Fibroblast of peridontal ligament (primary cell): ENCODE data around the gene PCSK2.

Source experiments
- DNase-seq: peaks from one replicate; pipeline ENCODE4 v3.0.0-alpha.2; 2010; ENCODE audit errors: extremely low read depth

Gene PCSK2

DNA sequence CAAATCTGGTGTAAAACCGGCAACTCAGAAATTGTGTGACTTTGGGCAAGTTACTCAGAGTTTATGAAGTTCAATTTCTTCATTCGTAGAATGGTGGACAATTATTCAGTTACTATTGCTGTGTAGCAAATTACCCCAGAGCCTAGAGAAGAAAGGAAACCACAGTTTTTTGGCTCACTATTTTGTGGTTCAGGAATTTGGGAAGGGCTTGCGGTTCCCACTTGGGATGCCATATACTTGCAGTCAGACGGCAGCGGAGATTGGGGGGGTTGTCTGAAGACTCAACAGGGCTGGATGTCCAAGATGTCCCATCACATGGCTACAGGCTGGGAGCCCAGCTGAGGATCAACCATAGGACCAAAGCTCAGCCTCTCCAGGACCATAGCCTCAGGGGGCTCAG lies 108.1 kb downstream of the PCSK2 start:
- peak; percentile 10 for DNase-seq

DNA sequence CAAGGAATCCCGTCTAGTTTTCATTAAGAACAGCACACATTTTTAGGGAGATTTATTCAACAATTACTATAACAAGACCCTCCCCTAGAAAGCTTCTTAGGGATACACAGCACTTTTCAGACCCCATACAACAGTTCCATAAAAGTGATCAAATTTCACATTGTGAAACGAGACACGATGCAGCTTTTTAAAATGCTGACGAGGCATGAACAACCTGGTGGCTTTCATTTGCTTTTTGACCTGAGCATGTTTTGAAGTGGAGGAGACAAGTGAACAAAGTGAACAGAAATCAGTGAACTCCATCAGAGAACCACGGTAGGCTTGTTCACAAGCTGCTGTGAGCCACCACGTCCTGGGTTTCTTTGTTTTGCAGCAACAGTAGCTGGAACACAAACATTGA lies 112.2 kb downstream of the PCSK2 start:
- DNase-seq, result no peak

DNA sequence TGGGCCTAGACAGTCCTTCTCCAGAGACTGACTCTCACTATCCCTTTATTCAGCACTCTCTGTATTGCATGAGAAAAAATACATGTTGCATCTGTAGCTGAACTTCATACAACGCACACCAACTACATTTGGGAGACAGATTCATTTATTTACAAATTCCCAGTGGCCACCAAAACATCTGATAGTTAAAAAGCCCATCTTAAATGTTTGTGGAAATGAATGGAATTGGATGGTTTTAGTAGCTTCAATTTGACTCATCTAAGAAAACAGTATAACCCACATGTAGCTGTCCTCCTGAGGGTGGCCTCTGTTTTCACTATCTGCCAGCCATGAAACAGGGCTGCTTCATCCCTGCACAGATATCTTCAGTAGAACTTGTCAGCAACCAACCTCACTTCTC lies 116.3 kb downstream of the PCSK2 start:
- no peak for DNase-seq

DNA sequence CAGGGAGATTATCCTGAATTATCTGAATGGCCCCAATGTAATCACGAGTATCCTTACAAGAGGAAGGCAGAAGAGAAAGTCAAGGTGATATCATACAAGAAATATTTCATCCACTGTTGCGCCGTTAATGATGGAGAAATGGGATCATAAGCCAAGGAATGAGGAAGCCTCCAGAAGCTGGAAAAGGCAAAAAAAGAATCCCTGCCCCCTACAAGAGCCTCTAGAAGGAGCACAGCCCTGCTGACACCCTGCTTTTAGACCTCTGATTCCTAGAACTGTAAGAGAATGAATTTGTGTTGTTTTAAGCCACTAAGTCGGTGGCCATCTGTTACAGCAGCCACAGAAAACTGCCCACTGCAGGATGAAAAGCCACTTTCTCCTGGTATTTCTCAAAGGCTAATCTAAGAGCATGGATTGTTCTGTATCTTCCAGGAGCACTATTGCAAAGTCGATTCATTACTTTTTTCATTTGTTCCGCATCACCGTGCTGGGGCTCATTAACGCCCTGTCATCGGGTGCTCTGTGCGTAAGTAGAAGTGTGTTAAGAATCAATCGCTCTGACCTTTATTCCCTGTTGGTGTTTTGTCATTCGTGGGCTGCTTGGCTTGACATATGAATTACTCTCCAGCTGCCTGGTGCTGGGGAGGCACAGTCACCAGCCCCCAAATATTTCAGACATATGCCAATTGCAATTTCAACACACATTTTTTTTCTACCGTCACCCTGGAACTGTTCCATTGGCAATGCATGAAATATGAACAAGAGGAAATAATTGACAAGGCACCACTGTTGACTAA lies 117.0 kb downstream of the PCSK2 start:
- DNase-seq, result peak; percentile 14

GRCh38 chr20:17344790-17345189 lies 118.0 kb downstream of the PCSK2 start:
- DNase-seq, result no peak

- DNase-seq, result peak; percentile 8
Measured at GRCh38 chr20:17345321-17345720, 118.5 kb downstream of the PCSK2 start.

GRCh38 chr20:17350321-17350720 lies 123.5 kb downstream of the PCSK2 start:
- no peak for DNase-seq

DNA sequence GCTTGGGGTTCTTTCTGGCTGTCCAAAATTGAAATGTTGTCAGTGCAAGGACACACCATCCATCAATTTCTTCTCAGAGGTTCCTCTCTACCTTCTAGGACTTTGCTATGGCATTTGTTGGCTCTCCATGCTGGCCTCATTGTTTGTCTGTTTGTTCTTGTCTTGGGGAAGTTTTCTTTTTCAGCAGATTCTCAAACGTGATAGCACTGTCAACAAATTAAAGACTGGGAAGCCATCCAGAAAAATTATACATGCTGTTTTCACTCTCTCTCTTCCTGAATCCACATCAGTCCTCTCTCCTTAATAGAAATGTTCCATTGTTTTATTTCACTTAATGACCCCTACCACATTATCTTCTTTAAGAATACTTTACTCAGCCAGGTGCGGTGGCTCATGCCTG lies 130.4 kb downstream of the PCSK2 start:
- no peak for DNase-seq

- DNase-seq, result no peak
Measured at GRCh38 chr20:17358854-17359253, 132.0 kb downstream of the PCSK2 start.

DNA sequence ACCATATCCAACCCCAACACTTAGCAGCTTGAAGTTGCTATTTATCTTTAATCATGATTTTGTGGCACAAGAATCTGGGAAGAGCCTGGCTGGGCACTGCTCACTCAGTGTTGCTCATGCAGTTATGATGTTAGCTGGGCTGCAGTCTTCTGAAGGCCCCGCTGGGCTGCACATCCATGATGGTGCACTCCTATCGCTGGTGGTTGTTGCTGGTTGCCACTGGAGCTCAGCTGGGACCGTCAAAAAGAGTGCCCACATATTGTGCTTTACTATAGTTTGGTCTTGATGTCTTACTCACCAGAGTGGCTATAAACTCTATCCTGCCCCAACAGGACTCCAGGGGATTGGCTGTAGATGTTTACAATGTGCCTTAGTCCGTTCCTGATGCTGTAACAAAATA lies 137.8 kb downstream of the PCSK2 start:
- DNase-seq, result no peak

GRCh38 chr20:17365831-17366230 lies 139.0 kb downstream of the PCSK2 start:
- DNase-seq, result no peak

DNA sequence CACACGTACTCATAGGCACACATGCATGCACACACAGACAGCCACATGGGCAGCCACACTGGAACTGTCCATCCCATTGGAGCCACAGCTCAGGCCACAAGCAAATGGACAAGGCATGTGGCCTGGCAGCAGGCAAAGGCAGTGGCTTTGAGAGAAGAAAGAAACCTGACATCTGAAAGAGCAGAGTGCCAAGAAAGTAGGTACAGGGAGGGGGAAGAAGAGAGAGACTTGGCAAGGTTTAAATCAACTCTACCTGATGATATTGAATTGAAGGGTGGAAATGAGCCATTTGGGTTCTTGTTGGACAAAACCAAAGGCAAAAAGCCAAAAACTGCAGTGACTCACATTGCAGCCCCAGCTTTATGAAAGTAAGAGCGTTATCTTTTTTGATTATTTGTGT lies 142.7 kb downstream of the PCSK2 start:
- DNase-seq, result no peak

GRCh38 chr20:17372806-17373440 lies 146.1 kb downstream of the PCSK2 start:
- no peak for DNase-seq

- no peak for DNase-seq
Measured at GRCh38 chr20:17374086-17374485, 147.2 kb downstream of the PCSK2 start.

GRCh38 chr20:17376031-17376430 lies 149.2 kb downstream of the PCSK2 start:
- no peak for DNase-seq

DNA sequence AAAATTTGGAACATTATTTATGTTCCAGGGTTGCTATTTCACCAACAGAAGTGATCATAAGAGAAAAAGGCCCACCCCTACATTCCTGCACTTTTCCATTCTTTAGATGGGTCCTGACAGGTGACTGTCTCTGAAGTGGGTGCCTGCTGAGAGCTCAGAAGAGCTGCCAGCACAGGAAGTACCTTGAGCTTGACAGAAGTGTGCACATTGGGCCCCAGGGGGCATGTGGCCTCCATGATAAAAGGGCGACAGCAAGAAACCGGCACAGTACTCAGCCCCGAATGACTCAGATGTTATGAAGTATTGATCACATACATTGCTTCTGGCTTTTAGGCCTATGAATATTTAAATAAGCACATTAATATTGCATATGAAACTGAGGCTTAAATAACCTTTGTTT lies 150.4 kb downstream of the PCSK2 start:
- no peak for DNase-seq

DNA sequence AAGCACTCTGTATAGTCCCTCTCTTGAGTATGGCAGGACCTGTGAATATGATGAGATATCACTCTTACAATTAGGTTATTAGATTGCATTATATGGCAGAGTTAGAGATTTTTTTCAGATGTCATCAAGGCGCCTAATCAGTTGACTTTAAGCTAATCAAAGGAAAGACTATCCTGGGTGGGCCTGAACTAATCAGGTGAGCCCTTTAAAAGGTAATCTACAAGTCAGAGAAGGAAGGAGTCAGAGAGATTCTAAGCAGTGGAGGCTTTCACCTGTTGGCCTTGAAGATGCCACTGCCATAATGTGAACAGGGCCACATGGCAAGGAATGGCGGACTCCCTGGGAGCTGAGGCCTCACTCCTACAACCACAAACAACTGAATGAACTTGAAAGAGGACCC lies 152.8 kb downstream of the PCSK2 start:
- DNase-seq, result no peak

GRCh38 chr20:17380801-17381200 lies 154.0 kb downstream of the PCSK2 start:
- DNase-seq, result no peak

GRCh38 chr20:17381724-17382123 lies 154.9 kb downstream of the PCSK2 start:
- no peak for DNase-seq

DNA sequence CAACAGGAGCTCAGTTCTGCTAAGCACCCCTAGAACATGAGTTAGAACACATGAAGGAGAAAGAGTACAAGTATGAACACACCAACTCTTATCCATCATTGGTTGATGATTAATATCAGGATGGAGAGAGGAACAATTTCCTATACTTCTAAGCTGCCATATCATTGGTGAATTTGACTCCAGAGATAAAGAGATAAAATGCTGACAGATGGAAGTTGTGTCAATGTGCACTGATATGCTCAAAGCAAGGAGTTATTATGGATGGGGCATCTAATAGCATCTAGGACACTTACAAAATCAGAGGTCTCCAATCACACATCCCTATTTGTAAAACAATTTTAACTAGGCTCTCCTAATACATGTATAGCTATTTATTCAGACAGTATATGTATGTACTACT lies 159.0 kb downstream of the PCSK2 start:
- DNase-seq, result no peak

DNA sequence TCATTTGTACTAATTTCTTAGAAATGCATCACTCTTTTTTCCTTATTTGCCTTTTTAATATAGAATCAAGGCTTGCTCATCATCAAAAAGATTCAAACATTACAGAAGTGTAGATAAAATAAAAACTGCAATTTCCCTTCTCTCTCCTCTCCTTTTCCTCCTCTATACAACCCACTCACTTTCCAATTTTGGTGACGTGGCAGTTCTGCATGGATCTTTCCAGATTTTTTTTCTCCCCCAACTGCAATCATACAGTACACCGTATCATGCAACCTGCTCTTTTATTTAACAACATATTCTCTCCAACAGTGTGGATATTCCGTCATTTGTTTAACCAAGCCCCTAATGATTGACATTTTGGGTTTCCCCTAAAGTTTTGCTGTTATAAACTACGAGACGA lies 163.8 kb downstream of the PCSK2 start:
- no peak for DNase-seq

DNA sequence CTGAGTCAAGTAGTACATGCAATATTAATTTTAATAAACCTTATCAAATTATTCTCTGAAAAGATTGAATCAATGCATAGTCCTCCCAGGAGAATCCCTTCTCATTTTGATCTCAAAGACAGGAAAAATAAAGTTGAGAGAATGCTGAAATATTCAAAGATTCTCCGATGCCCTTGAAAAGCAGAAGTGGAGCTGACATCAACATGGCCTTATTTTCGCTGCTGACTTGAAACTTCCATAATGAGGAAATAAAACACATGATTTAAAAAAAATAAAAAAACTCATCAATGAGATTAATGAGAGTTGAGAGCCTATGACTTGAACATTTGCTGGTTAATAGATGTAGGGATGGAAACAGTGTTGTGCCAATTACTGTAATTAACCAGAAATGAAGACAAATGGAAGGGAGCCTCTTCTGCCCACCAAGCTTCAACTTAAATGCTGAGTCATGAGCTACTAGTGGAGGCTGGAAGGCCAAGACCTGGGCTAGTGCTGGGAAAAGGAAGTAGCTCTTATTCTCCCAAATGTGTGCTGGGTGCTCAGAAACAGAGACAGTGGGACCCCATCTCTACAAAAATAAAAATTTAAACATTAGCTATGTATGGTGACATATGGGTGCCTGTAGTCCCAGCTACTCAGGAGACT lies 164.4 kb downstream of the PCSK2 start:
- DNase-seq, result no peak

GRCh38 chr20:17394411-17394810 lies 167.6 kb downstream of the PCSK2 start:
- DNase-seq, result no peak
